H1 (cell line): ENCODE measurements around the gene HEXIM2. TPM values are rescaled to one million over a fixed set of nuclear protein-coding genes. Genes with fewer than 3 reads are reported as not detected.

Experiments
- CTCF ChIA-PET: fragments of 300-600 bp; sonication (Branson Sonifier 250); formaldehyde crosslinking; loops from one replicate; lab custom pipeline; 2021; ENCODE audit not compliant: partially characterized antibody; lab: Charles Lee
- POLR2A ChIA-PET: fragments of 300-600 bp; sonication (Branson Sonifier 250); formaldehyde crosslinking; loops from one replicate; lab custom pipeline; 2021; ENCODE audit warnings: inconsistent platforms; ENCODE audit not compliant: partially characterized antibody; lab: Charles Lee
- DNase-seq, 2 experiments: peaks; one replicate each; pipeline versions ENCODE4 v3.0.0 to v3.0.0-alpha.2; 2010 to 2022; ENCODE audit warnings: low spot score in 2 of 2, low read depth in 1 of 2, mixed read lengths in 1 of 2
- FAIRE-seq: peaks from 2 replicates; lab custom pipeline; 2011; peaks lifted over from hg19 to GRCh38; lab: Jason Lieb, UNC
- H2AFZ ChIP-seq: 2 replicates; pipeline ENCODE4 v1.8.1; 2012; ENCODE audit warnings: low read length, inconsistent platforms
- H2AK5ac ChIP-seq: 2 replicates; pipeline ENCODE4 v1.6.1; 2013; ENCODE audit warnings: low read depth, low read length
- H2BK120ac ChIP-seq: replicated peaks from 2 replicates; pipeline ENCODE3; 2013; ENCODE audit warnings: low read depth, low read length, inconsistent platforms
- H2BK12ac ChIP-seq: 2 replicates; pipeline ENCODE4 v1.6.1; 2013; ENCODE audit warnings: low read depth, low read length
- H2BK15ac ChIP-seq: 2 replicates; pipeline ENCODE4 v1.6.1; 2013; ENCODE audit warnings: low read length
- H2BK20ac ChIP-seq: 2 replicates; pipeline ENCODE4 v1.6.1; 2013; ENCODE audit warnings: low read length
- H2BK5ac ChIP-seq: 2 replicates; pipeline ENCODE4 v1.6.1; 2013; ENCODE audit warnings: low read depth, low read length
- H3K14ac ChIP-seq: 2 replicates; pipeline ENCODE4 v1.6.1; 2013; ENCODE audit warnings: inconsistent platforms; ENCODE audit not compliant: insufficient read length
- H3K18ac ChIP-seq: 2 replicates; pipeline ENCODE4 v1.6.1; 2013; ENCODE audit warnings: low read length; ENCODE audit errors: extremely low read depth
- H3K23ac ChIP-seq: 2 replicates; pipeline ENCODE4 v1.6.1; 2013; ENCODE audit warnings: inconsistent platforms; ENCODE audit not compliant: insufficient read length
- H3K23me2 ChIP-seq: 2 replicates; pipeline ENCODE4 v1.6.1; 2013; ENCODE audit warnings: low read depth, low read length
- H3K27ac ChIP-seq: 2 replicates; pipeline ENCODE4 v1.6.1; 2011; ENCODE audit warnings: low read depth, low read length, inconsistent platforms
- H3K27me3 ChIP-seq, 4 experiments: replicated peaks in 1 of 4; 1 replicate in 1 of 4; 2 replicates in 3 of 4; pipeline versions ENCODE4 v1.6.1 to v1.8.1; 2011 to 2013; ENCODE audit warnings: low read length in 3 of 4, mild to moderate bottlenecking in 3 of 4, inconsistent platforms in 2 of 4, mixed read lengths in 2 of 4, moderate library complexity in 1 of 4; ENCODE audit not compliant: control insufficient read depth in 3 of 4, insufficient read depth in 3 of 4; ENCODE audit errors: extremely low read depth in 1 of 4
- H3K36me3 ChIP-seq, 4 experiments: 2 replicates each; pipeline versions ENCODE4 v1.6.1 to v1.8.1; 2011 to 2013; ENCODE audit warnings: mild to moderate bottlenecking in 4 of 4, low read length in 3 of 4, moderate library complexity in 2 of 4, control low read depth in 1 of 4, inconsistent platforms in 1 of 4; ENCODE audit not compliant: insufficient read depth in 4 of 4, control insufficient read depth in 2 of 4
- H3K4ac ChIP-seq: replicated peaks from 2 replicates; pipeline ENCODE3; 2013; ENCODE audit warnings: low read length, low read depth, mixed read lengths, inconsistent platforms; ENCODE audit not compliant: insufficient read length
- H3K4me1 ChIP-seq, 4 experiments: replicated peaks in 1 of 4; 1 replicate in 1 of 4; 2 replicates in 3 of 4; pipeline versions ENCODE4 v1.6.1 to v1.8.1; 2011 to 2013; ENCODE audit warnings: low read length in 3 of 4, inconsistent platforms in 2 of 4, mixed read lengths in 1 of 4; ENCODE audit not compliant: insufficient read depth in 4 of 4, control insufficient read depth in 3 of 4
- H3K4me2 ChIP-seq, 2 experiments: 2 replicates each; pipeline versions ENCODE4 v1.6.1 to v1.8.1; 2011 to 2013; ENCODE audit warnings: low read depth in 2 of 2, low read length in 2 of 2, control low read depth in 1 of 2, inconsistent platforms in 1 of 2, mild to moderate bottlenecking in 1 of 2; ENCODE audit not compliant: insufficient read depth in 1 of 2
- H3K4me3 ChIP-seq, 4 experiments: fragments of 200-600, 300-600 bp in 1 of 4; sonication (generic), shearing (Covaris generic), sonication (Bioruptor Twin) in 1 of 4; 2 replicates each; pipeline versions ENCODE4 v1.5.1 to v1.8.1; 2011 to 2016; ENCODE audit warnings: low read length in 4 of 4, low read depth in 3 of 4, control low read depth in 2 of 4, inconsistent platforms in 2 of 4, mild to moderate bottlenecking in 2 of 4, mixed read lengths in 1 of 4, moderate library complexity in 1 of 4; ENCODE audit not compliant: insufficient read depth in 2 of 4; ENCODE audit errors: extremely low read depth in 1 of 4
- H3K56ac ChIP-seq: replicated peaks from 2 replicates; pipeline ENCODE3; 2013; ENCODE audit warnings: low read depth, mild to moderate bottlenecking, mixed read lengths, low read length, inconsistent platforms; ENCODE audit not compliant: insufficient read length
- H3K79me1 ChIP-seq: 2 replicates; pipeline ENCODE4 v1.6.1; 2013; ENCODE audit warnings: low read depth, low read length, control low read depth
- H3K79me2 ChIP-seq, 2 experiments: 2 replicates each; pipeline versions ENCODE4 v1.6.1 to v1.8.1; 2012 to 2013; ENCODE audit warnings: low read length in 2 of 2, mild to moderate bottlenecking in 2 of 2, inconsistent platforms in 1 of 2; ENCODE audit not compliant: insufficient read depth in 2 of 2, control insufficient read depth in 1 of 2
- H3K9ac ChIP-seq, 4 experiments: replicated peaks in 1 of 4; 1 replicate in 1 of 4; 2 replicates in 3 of 4; pipeline versions ENCODE4 v1.6.1 to v1.8.1; 2011 to 2013; ENCODE audit warnings: low read depth in 3 of 4, low read length in 3 of 4, control low read depth in 2 of 4, mild to moderate bottlenecking in 2 of 4, moderate library complexity in 2 of 4, inconsistent platforms in 1 of 4; ENCODE audit errors: extremely low read depth in 1 of 4
- H3K9me3 ChIP-seq, 2 experiments: 2 replicates each; pipeline versions ENCODE4 v1.6.1 to v1.8.1; 2012 to 2013; ENCODE audit warnings: mild to moderate bottlenecking in 2 of 2, moderate library complexity in 2 of 2, control low read depth in 1 of 2, inconsistent platforms in 1 of 2, low read depth in 1 of 2, low read length in 1 of 2, mixed read lengths in 1 of 2; ENCODE audit not compliant: insufficient read depth in 2 of 2
- H4K20me1 ChIP-seq, 2 experiments: replicated peaks in 1 of 2; 2 replicates each; pipeline versions ENCODE3 to v1.8.1; 2011 to 2013; ENCODE audit warnings: inconsistent platforms in 2 of 2, low read length in 2 of 2, mild to moderate bottlenecking in 1 of 2; ENCODE audit not compliant: insufficient read depth in 2 of 2, control insufficient read depth in 1 of 2
- H4K5ac ChIP-seq: 2 replicates; pipeline ENCODE4 v1.6.1; 2013; ENCODE audit warnings: low read length, low read depth, mixed read lengths, inconsistent platforms; ENCODE audit not compliant: insufficient read length
- H4K8ac ChIP-seq: 2 replicates; pipeline ENCODE4 v1.8.0; 2013; ENCODE audit warnings: mild to moderate bottlenecking, moderate library complexity, low read length, inconsistent platforms; ENCODE audit not compliant: insufficient read depth; ENCODE audit errors: extremely low read depth
- H4K91ac ChIP-seq: replicated peaks from 2 replicates; pipeline ENCODE3; 2013; ENCODE audit warnings: low read length, mixed read lengths, inconsistent platforms; ENCODE audit not compliant: insufficient read length
- ASH2L ChIP-seq: fragments of 200-600, 300-600 bp; sonication (generic); IDR thresholded peaks from one replicate; pipeline ENCODE4 v1.7.1; 2017; ENCODE audit warnings: low read length
- CHD1 ChIP-seq: IDR thresholded peaks from 2 replicates; pipeline ENCODE4 v1.6.1; 2012; ENCODE audit warnings: low read depth, low read length, improper control_type of control experiment
- CREB1 ChIP-seq: IDR thresholded peaks from 2 replicates; pipeline ENCODE4 v1.6.1; 2012; ENCODE audit warnings: inconsistent platforms
- CTCF ChIP-seq, 3 experiments: IDR thresholded peaks; 1 replicate in 2 of 3; 2 replicates in 1 of 3; pipeline versions ENCODE4 v1.5.1 to v1.6.1; 2011; ENCODE audit warnings: low read length in 3 of 3, mild to moderate bottlenecking in 3 of 3, inconsistent platforms in 2 of 3, low read depth in 1 of 3, moderate library complexity in 1 of 3; ENCODE audit not compliant: insufficient read depth in 1 of 3; ENCODE audit errors: control extremely low read depth in 1 of 3
- SRF ChIP-seq: IDR thresholded peaks from 2 replicates; pipeline ENCODE4 v1.6.1; 2011; ENCODE audit warnings: mild to moderate bottlenecking, low read depth, low read length, moderate library complexity
- TAF1 ChIP-seq: IDR thresholded peaks from 2 replicates; pipeline ENCODE4 v1.6.1; 2011; ENCODE audit warnings: mild to moderate bottlenecking, low read depth, low read length
- TAF7 ChIP-seq: optimal IDR thresholded peaks from 2 replicates; pipeline ENCODE3; 2011; ENCODE audit warnings: low read depth, mild to moderate bottlenecking, inconsistent platforms, low read length, moderate library complexity, borderline replicate concordance
- TBP ChIP-seq: IDR thresholded peaks from 2 replicates; pipeline ENCODE4 v1.6.1; 2011; ENCODE audit warnings: low read depth, low read length, improper control_type of control experiment
- YY1 ChIP-seq: IDR thresholded peaks from 2 replicates; pipeline ENCODE4 v1.6.1; 2011; ENCODE audit warnings: low read depth, mild to moderate bottlenecking, low read length
- ZNF274 ChIP-seq: IDR thresholded peaks from 2 replicates; pipeline ENCODE4 v1.7.0; 2012; ENCODE audit warnings: low read length, borderline replicate concordance; ENCODE audit errors: extremely low read depth
- WGBS, 2 experiments: shearing (Covaris generic) in 1 of 2; methylation state at CpG; one replicate each; pipeline versions ENCODE4 v1.1.6 to v1.1.7; 2013 to 2015; ENCODE audit warnings: low lambda C conversion rate in 2 of 2, mixed read lengths in 2 of 2, inconsistent platforms in 1 of 2, low coverage in 1 of 2, missing lambda C conversion rate in 1 of 2; ENCODE audit not compliant: insufficient replicate concordance in 2 of 2, insufficient coverage in 1 of 2, insufficient read length in 1 of 2; ENCODE audit errors: extremely low coverage in 1 of 2, missing lambda C conversion rate in 1 of 2; 5-methylcytosine and 5-hydroxymethylcytosine counted together
- polyA plus RNA-seq, 7 experiments: library from polyadenylated mRNA; depleted of rRNA in 3 of 7; stranded (reverse) in 5 of 7; unstranded in 2 of 7; fragments of >200 nt in 5 of 7; fragments of 200-250 nt in 2 of 7; gene quantifications; 1 replicate in 5 of 7; 2 replicates in 1 of 7; 4 replicates in 1 of 7; pipeline versions ENCODE4 v1.2.1 to v1.2.3, GENCODE V29; 2011 to 2013; ENCODE audit warnings: missing spikeins in 2 of 7, mixed read lengths in 2 of 7
- total RNA-seq: library from RNA; stranded (reverse); fragmentation: NEBNext Ultra II Directional; extraction: Animal tissue kit (Norgen Biotek cat#: 25700); gene quantifications from 2 replicates; pipeline ENCODE4 v1.2.1, GENCODE V29; 2021

Gene HEXIM2
- total and polyA plus RNA-seq, 2 of the 8 experiments (the other 6 are each of a cell fraction or from before 2014, with no cell fraction given) = 7.5 to 13.2 TPM

GRCh38 chr17:45146890-45147580, 14.6 kb upstream of the HEXIM2 start:
- no peak for FAIRE-seq
- TF ChIP-seq TAF1 (peak; percentile 53), YY1 (peak; percentile 89), SRF (no peak), ZNF274 (no peak), CTCF (IDR thresholded peaks at IDR 0.05; ENCODE audit: control extremely low read depth in 1 of 3, insufficient read depth in 1 of 3, low read depth in 1 of 3, low read length in 3 of 3) (no peak), TAF7 (peak; percentile 49), CHD1 (0 out of 2 replicates have a peak, but pooled peaks have one; percentile 58), ASH2L (no peak), TBP (peak; percentile 25; the same call in 1 of the 2 replicates), CREB1 (no peak)

More at GRCh38 chr17:45146890-45147580, 14.6 kb upstream of the HEXIM2 start:
- H3K79me1 ChIP-seq = peaks cover 3% of the 10 kb centered on the region; the same call in 1 of the 2 replicates
- H3K14ac ChIP-seq = no peak overlapping the region
- no peaks in the 10 kb centered on the region for H3K36me3 ChIP-seq
- peak overlapping the region; percentile 77 for H3K56ac ChIP-seq
- peak overlapping the region; percentile 81 for H4K91ac ChIP-seq
- H3K18ac ChIP-seq = peak overlapping the region; percentile 82
- H3K79me2 ChIP-seq = peaks cover 0 to 26% of the 10 kb centered on the region in 2 experiments; a peak in 2 of 4 replicates
- peak overlapping the region; percentile 85; the same call in 1 of the 2 replicates for H2AK5ac ChIP-seq
- WGBS, 2 experiments = 31% methylated on average over 18 of the region's 29 CpGs; no CpG with 5 or more reads in 1 of the 2 experiments
- H2BK15ac ChIP-seq = peak overlapping the region; percentile 14; the same call in 1 of the 2 replicates
- peak overlapping the region; percentile 99 for H3K27ac ChIP-seq
- peaks cover 3 to 23% (median 19%) of the 10 kb centered on the region in 4 experiments for H3K4me1 ChIP-seq
- H4K5ac ChIP-seq = peak overlapping the region; percentile 71
- H3K9me3 ChIP-seq = no peaks in the 10 kb centered on the region
- ChIA-PET POLR2A (interaction anchor here (0.5 to 20.3 kb wide), 16 partner anchors 15 to 132 kb away, joined by 3 to 1076 read pairs (median 4); partner anchors contain the start of genes ACBD4, FMNL1, HEXIM2 and PLCD3), CTCF (interaction anchor here (0.7 to 9.4 kb wide), 7 partner anchors 12 to 125 kb away, joined by 3 to 187 read pairs (median 24); partner anchors contain the start of genes ACBD4 and FMNL1)
- no peak overlapping the region for H3K23ac ChIP-seq
- peaks cover 5 to 10% of the 10 kb centered on the region in 2 experiments for H4K20me1 ChIP-seq
- H2BK12ac ChIP-seq = peak overlapping the region; percentile 20
- H3K27me3 ChIP-seq = no peaks in the 10 kb centered on the region
- H3K4me3 ChIP-seq = peak overlapping the region; percentile 68 to 93 (median 74)
- H3K4ac ChIP-seq = no peak overlapping the region
- H3K23me2 ChIP-seq = peaks cover 22% of the 10 kb centered on the region
- H3K9ac ChIP-seq = peak overlapping the region; percentile 88 to 96 (median 94)
- no peak for DNase-seq
- peak overlapping the region; percentile 93; the same call in 1 of the 2 replicates for H4K8ac ChIP-seq
- no peak overlapping the region for H2BK20ac ChIP-seq
- no peak overlapping the region for H2BK120ac ChIP-seq
- H2AFZ ChIP-seq = no peak overlapping the region
- peak overlapping the region; percentile 96 for H2BK5ac ChIP-seq
- H3K4me2 ChIP-seq = peak overlapping the region; percentile 68 to 70
